Fibroblast of lung (primary cell): Measurements from ENCODE around the gene SPI1.

Source experiments
- EZH2 ChIP-seq: IDR thresholded peaks from 2 replicates; pipeline ENCODE4 v1.5.1; 2012; ENCODE audit warnings: low read length, control low read depth, mild to moderate bottlenecking; ENCODE audit errors: missing control alignments
- TF ChIP-seq, protein P1 (sequence below), 2 donors: IDR thresholded peaks in 1 of 2; conservative IDR thresholded peaks in 1 of 2; 1 replicate in 1 of 2; 2 replicates in 1 of 2; pipeline ENCODE4 v1.5.1; 2011 to 2012; ENCODE audit warnings: low read length in 2 of 2, control low read depth in 1 of 2, inconsistent platforms in 1 of 2, low read depth in 1 of 2, mild to moderate bottlenecking in 1 of 2

DNA sequence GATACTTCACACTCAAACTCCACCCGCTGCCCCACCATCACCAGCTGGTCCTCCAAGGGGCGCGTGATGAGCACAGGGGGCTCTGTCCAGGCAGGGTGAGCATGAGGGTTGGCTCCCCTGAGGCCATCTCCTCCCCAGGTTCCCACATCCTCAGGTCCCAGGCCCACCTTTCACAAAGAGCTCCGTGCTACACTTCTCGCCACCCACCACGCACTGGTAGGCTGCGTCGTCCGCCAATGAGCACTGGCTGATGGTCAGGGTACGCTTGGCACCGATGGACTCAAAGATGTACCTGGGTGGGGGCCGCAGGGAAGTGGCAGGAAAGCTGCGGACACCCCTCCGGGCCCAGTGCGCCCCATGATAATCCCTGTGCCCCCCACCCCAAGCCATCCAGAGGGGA lies 35.5 kb downstream of the SPI1 start:
- TF ChIP-seq EZH2, result no peak
- TF ChIP-seq, protein P1, sequence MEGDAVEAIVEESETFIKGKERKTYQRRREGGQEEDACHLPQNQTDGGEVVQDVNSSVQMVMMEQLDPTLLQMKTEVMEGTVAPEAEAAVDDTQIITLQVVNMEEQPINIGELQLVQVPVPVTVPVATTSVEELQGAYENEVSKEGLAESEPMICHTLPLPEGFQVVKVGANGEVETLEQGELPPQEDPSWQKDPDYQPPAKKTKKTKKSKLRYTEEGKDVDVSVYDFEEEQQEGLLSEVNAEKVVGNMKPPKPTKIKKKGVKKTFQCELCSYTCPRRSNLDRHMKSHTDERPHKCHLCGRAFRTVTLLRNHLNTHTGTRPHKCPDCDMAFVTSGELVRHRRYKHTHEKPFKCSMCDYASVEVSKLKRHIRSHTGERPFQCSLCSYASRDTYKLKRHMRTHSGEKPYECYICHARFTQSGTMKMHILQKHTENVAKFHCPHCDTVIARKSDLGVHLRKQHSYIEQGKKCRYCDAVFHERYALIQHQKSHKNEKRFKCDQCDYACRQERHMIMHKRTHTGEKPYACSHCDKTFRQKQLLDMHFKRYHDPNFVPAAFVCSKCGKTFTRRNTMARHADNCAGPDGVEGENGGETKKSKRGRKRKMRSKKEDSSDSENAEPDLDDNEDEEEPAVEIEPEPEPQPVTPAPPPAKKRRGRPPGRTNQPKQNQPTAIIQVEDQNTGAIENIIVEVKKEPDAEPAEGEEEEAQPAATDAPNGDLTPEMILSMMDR (conservative IDR thresholded peaks at IDR 0.05 in 1 of 2, IDR thresholded peaks at IDR 0.05 in 1 of 2; ENCODE audit: low read depth in 1 of 2, low read length in 2 of 2), result no peak
